Measurements from ENCODE around the gene ASIC4. TPM values are rescaled to one million over a fixed set of nuclear protein-coding genes. Genes with fewer than 3 reads are reported as not detected.

Gene ASIC4
- total and polyA plus RNA-seq, 2 of the 13 experiments (the other 11 are each of a cell fraction or from before 2014, with no cell fraction given) = 0.03 TPM; not detected in 1

DNA sequence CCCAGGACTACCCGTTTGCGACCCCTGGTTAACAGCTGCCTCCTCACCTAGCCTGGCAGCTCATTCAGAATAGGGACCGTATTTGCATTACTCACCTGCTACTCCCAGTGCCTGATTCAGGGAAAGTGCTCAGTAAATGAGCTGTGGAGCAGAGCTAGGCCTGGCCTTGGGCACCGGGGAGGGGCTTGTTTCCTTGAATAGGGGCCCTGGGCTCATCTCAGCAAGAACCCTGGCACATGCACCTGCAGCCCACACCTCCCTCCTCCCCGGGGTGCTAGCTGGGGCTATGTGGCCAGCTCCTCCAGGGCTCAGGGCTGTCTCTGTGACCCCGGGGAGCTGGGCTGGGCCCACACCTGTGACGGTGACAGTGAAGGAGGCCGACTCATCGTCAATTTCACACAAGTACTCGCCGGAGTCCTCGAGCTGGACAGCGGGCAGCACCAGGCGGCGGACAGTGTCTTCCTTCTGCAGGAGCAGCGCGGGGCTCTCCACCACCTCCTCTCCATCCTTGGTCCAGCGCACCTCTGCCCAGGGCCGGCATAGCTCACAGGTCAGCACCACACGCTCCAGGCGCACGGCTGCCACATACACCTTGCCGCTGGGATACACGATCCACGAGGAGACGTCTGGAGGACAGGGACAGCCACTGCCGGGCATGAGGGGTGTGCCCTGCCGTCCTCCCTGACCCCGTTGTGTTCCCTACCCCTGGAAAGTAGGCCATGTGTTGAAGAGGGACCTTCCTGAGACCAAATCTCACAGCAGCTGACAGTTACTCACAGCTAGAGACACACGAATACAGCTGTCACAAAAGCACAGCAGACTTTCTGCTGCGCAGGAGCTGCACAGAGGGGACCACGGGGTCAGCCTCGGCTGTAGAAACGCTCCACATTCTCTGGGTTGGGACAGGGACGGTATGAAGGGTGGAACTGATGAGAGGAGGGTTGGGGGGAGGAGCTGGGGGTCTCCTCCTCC is 48.1 kb downstream of the ASIC4 start (continued):
- 0 out of 2 replicates have a peak, but pooled peaks have one; percentile 25 for TF ChIP-seq HOXA7 (CRISPR knock-in tag; IDR thresholded peaks at IDR 0.05)
- TF ChIP-seq EP300 (IDR thresholded peaks at IDR 0.05; ENCODE audit: low read depth in 2 of 2, low read length in 2 of 2) = 0 out of 4 replicates have a peak, but pooled peaks of 1 of the 2 experiments have one; percentile 9
- no peak for TF ChIP-seq EP300 (CRISPR knock-in tag; IDR thresholded peaks at IDR 0.05; ENCODE audit: borderline replicate concordance)
- no peak for TF ChIP-seq TEAD3 (CRISPR knock-in tag; optimal IDR thresholded peaks at IDR 0.05; ENCODE audit: borderline replicate concordance)
- TF ChIP-seq KDM4B (CRISPR knock-in tag; IDR thresholded peaks at IDR 0.05) = no peak
- TF ChIP-seq, protein P1, sequence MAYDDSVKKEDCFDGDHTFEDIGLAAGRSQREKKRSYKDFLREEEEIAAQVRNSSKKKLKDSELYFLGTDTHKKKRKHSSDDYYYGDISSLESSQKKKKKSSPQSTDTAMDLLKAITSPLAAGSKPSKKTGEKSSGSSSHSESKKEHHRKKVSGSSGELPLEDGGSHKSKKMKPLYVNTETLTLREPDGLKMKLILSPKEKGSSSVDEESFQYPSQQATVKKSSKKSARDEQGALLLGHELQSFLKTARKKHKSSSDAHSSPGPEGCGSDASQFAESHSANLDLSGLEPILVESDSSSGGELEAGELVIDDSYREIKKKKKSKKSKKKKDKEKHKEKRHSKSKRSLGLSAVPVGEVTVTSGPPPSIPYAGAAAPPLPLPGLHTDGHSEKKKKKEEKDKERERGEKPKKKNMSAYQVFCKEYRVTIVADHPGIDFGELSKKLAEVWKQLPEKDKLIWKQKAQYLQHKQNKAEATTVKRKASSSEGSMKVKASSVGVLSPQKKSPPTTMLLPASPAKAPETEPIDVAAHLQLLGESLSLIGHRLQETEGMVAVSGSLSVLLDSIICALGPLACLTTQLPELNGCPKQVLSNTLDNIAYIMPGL (CRISPR knock-in tag; IDR thresholded peaks at IDR 0.05; ENCODE audit: borderline replicate concordance in 1 of 2, low read depth in 1 of 2) = 0 out of 4 replicates have a peak, but pooled peaks of 1 of the 2 experiments have one; percentile 11
- peak; percentile 77 for TF ChIP-seq RBFOX2 (IDR thresholded peaks at IDR 0.05; ENCODE audit: low read depth, low read length)
- TF ChIP-seq GLI4 (CRISPR knock-in tag; IDR thresholded peaks at IDR 0.05; ENCODE audit: borderline replicate concordance) = 0 out of 2 replicates have a peak, but pooled peaks have one; percentile 28
- no peak for TF ChIP-seq KAT2B (IDR thresholded peaks at IDR 0.05; ENCODE audit: borderline replicate concordance, low read depth, low read length)
- no peak for TF ChIP-seq SP5 (CRISPR knock-in tag; IDR thresholded peaks at IDR 0.05; ENCODE audit: borderline replicate concordance, low read depth)
- no peak for TF ChIP-seq MIER2 (CRISPR knock-in tag; IDR thresholded peaks at IDR 0.05)
- no peak for TF ChIP-seq ZNF292 (CRISPR knock-in tag; IDR thresholded peaks at IDR 0.05; ENCODE audit: borderline replicate concordance, low read depth)
- TF ChIP-seq, protein P2, sequence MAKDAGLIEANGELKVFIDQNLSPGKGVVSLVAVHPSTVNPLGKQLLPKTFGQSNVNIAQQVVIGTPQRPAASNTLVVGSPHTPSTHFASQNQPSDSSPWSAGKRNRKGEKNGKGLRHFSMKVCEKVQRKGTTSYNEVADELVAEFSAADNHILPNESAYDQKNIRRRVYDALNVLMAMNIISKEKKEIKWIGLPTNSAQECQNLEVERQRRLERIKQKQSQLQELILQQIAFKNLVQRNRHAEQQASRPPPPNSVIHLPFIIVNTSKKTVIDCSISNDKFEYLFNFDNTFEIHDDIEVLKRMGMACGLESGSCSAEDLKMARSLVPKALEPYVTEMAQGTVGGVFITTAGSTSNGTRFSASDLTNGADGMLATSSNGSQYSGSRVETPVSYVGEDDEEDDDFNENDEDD (CRISPR knock-in tag; IDR thresholded peaks at IDR 0.05; ENCODE audit: borderline replicate concordance) = no peak
- no peak for TF ChIP-seq POGZ (CRISPR knock-in tag; IDR thresholded peaks at IDR 0.05)
- no peak for TF ChIP-seq ZFP62 (CRISPR knock-in tag; IDR thresholded peaks at IDR 0.05)
- no peak for TF ChIP-seq PHB2 (IDR thresholded peaks at IDR 0.05; ENCODE audit: partially characterized antibody)
- TF ChIP-seq MAF1 (CRISPR knock-in tag; IDR thresholded peaks at IDR 0.05; ENCODE audit: borderline replicate concordance) = no peak
- TF ChIP-seq, protein P3, sequence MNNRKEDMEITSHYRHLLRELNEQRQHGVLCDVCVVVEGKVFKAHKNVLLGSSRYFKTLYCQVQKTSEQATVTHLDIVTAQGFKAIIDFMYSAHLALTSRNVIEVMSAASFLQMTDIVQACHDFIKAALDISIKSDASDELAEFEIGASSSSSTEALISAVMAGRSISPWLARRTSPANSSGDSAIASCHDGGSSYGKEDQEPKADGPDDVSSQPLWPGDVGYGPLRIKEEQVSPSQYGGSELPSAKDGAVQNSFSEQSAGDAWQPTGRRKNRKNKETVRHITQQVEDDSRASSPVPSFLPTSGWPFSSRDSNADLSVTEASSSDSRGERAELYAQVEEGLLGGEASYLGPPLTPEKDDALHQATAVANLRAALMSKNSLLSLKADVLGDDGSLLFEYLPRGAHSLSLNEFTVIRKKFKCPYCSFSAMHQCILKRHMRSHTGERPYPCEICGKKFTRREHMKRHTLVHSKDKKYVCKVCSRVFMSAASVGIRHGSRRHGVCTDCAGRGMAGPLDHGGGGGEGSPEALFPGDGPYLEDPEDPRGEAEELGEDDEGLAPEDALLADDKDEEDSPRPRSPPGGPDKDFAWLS (CRISPR knock-in tag; IDR thresholded peaks at IDR 0.05; ENCODE audit: borderline replicate concordance) = no peak
- no peak for TF ChIP-seq FLYWCH1 (CRISPR knock-in tag; IDR thresholded peaks at IDR 0.05)
- TF ChIP-seq ZNF326 (CRISPR knock-in tag; IDR thresholded peaks at IDR 0.05; ENCODE audit: borderline replicate concordance) = no peak
- TF ChIP-seq ZC3H13 (CRISPR knock-in tag; IDR thresholded peaks at IDR 0.05) = 0 out of 2 replicates have a peak, but pooled peaks have one; percentile 18
- no peak for TF ChIP-seq SP1 (IDR thresholded peaks at IDR 0.05)
- no peak for TF ChIP-seq SP1 (CRISPR knock-in tag; IDR thresholded peaks at IDR 0.05)
- TF ChIP-seq ARNTL (CRISPR knock-in tag; IDR thresholded peaks at IDR 0.05) = no peak

All from HepG2 (cell line).